Mesendoderm (in vitro differentiated cells): Measurements from ENCODE around the gene PRKAA2. TPM values are rescaled to one million over a fixed set of nuclear protein-coding genes. Genes with fewer than 3 reads are reported as not detected.
"Not testable (repeated sequence)": the region's sequence is repeated elsewhere in the genome, so short reads cannot be mapped to it uniquely, and the experiment has no call there.

Experiments
- DNase-seq: peaks from one replicate; pipeline ENCODE4 v3.0.0; 2013
- H2AK5ac ChIP-seq: 2 replicates; pipeline ENCODE4 v1.6.1; 2013; ENCODE audit warnings: low read length, inconsistent platforms
- H2BK120ac ChIP-seq: 2 replicates; pipeline ENCODE4 v1.6.1; 2013; ENCODE audit warnings: low read depth, mild to moderate bottlenecking, low read length, moderate library complexity, mixed read lengths
- H2BK15ac ChIP-seq: replicated peaks from 2 replicates; pipeline ENCODE4 v1.6.1; 2013; ENCODE audit warnings: low read depth, mild to moderate bottlenecking, moderate library complexity
- H2BK5ac ChIP-seq: 2 replicates; pipeline ENCODE4 v1.6.1; 2013; ENCODE audit warnings: low read length, inconsistent platforms
- H3K18ac ChIP-seq: 2 replicates; pipeline ENCODE4 v1.6.1; 2013; ENCODE audit warnings: mild to moderate bottlenecking, low read length, mixed read lengths
- H3K23ac ChIP-seq: one replicate; pipeline ENCODE4 v1.6.1; 2013; ENCODE audit warnings: low read length
- H3K27ac ChIP-seq: 2 replicates; pipeline ENCODE4 v1.5.1; 2013; ENCODE audit warnings: low read depth, mild to moderate bottlenecking, inconsistent platforms, low read length, moderate library complexity
- H3K27me3 ChIP-seq: 2 replicates; pipeline ENCODE4 v1.6.1; 2013; ENCODE audit warnings: low read length, control low read depth, mild to moderate bottlenecking, inconsistent platforms; ENCODE audit not compliant: insufficient read depth, poor library complexity
- H3K36me3 ChIP-seq: 2 replicates; pipeline ENCODE4 v1.6.1; 2013; ENCODE audit warnings: low read length, inconsistent platforms; ENCODE audit not compliant: control insufficient read depth, insufficient read depth
- H3K4ac ChIP-seq: one replicate; pipeline ENCODE4 v1.6.1; 2013; ENCODE audit warnings: low read depth, mild to moderate bottlenecking, low read length, moderate library complexity
- H3K4me1 ChIP-seq: 2 replicates; pipeline ENCODE4 v1.6.1; 2013; ENCODE audit warnings: low read depth, low read length, inconsistent platforms; ENCODE audit not compliant: control insufficient read depth
- H3K4me2 ChIP-seq: 2 replicates; pipeline ENCODE4 v1.6.1; 2013; ENCODE audit warnings: low read length
- H3K4me3 ChIP-seq: 2 replicates; pipeline ENCODE4 v1.5.1; 2013; ENCODE audit warnings: mild to moderate bottlenecking, low read length
- H3K56ac ChIP-seq: one replicate; pipeline ENCODE4 v1.6.1; 2013; ENCODE audit warnings: low read length
- H3K79me1 ChIP-seq: 2 replicates; pipeline ENCODE4 v1.6.1; 2013; ENCODE audit warnings: low read length, inconsistent platforms
- H3K79me2 ChIP-seq: 2 replicates; pipeline ENCODE4 v1.6.1; 2013; ENCODE audit warnings: mild to moderate bottlenecking, low read length; ENCODE audit not compliant: control insufficient read depth, insufficient read depth
- H3K9ac ChIP-seq: 2 replicates; pipeline ENCODE4 v1.6.1; 2013; ENCODE audit warnings: low read length, inconsistent platforms
- H4K5ac ChIP-seq: one replicate; pipeline ENCODE4 v1.6.1; 2013; ENCODE audit warnings: low read length
- H4K8ac ChIP-seq: one replicate; pipeline ENCODE4 v1.6.1; 2013; ENCODE audit warnings: low read depth, mild to moderate bottlenecking, control low read depth, low read length, moderate library complexity
- WGBS: extraction: QIAGEN DNeasy Blood & Tissue Kit; methylation state at CpG from one replicate; pipeline ENCODE4 v1.1.7; 2013; ENCODE audit warnings: low lambda C conversion rate, missing lambda C conversion rate; ENCODE audit not compliant: insufficient coverage; ENCODE audit errors: extremely low coverage; 5-methylcytosine and 5-hydroxymethylcytosine counted together
- polyA plus RNA-seq, 2 experiments: library from polyadenylated mRNA; stranded (reverse); fragments of 200-250 nt; gene quantifications; one replicate each; pipeline ENCODE4 v1.2.3, GENCODE V29; 2013

The PRKAA2 gene
- polyA plus RNA-seq (2013, experiment 1 of 2): 1.2 TPM
- 1.3 TPM for polyA plus RNA-seq (2013, experiment 2 of 2)

DNA sequence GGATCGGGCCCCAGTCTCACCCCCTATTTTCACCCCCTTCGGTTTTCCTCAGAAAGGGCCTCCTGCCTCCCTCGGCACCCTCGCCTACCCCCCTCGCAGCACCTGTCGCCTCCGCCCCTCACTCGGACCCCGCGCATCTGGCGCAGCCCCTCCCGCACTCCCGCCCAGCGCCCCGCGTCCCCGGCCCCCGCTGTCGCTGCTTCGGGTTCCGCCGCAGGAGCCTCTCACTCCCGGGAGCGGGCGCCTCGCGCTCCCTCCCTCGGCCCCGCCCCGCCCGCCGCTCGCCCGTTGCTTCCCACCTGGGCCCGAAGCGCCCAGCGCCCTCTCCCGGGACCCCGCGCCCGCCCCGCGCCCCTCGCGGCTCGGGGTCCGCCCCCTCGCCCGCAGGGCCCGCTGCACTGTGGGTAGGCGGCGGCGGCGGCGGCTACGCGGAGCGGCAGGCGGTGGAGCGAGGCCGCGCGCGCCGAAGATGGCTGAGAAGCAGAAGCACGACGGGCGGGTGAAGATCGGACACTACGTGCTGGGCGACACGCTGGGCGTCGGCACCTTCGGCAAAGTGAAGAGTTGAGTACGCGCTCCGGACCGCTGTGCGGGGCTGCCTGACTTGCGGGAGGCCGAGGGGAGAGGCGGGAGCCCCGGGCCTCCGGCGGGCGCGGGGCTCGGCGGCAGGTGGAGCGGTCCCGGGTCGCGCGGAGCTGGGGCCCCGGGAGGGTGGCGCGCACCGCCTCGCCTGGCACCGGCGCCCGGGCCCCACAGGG, at the start of gene PRKAA2:
Gene PRKAA2 (plus strand): TSS at position 396 of the 758 bp plus-strand sequence. CDS start 74 bp downstream, at position 470.
- peak within 1 kb of the TSS; percentile 89 for H3K56ac ChIP-seq
- peak within 1 kb of the TSS; percentile 77 for H3K9ac ChIP-seq
- peak within 1 kb of the TSS; percentile 67 for H3K4me3 ChIP-seq
- no peak within 1 kb of the TSS for H4K5ac ChIP-seq
- H2BK15ac ChIP-seq: no peak within 1 kb of the TSS
- H4K8ac ChIP-seq: peak within 1 kb of the TSS; percentile 56
- H2BK5ac ChIP-seq: no peak within 1 kb of the TSS
- no peaks in the 10 kb centered on the region for H3K36me3 ChIP-seq
- H3K18ac ChIP-seq: peak within 1 kb of the TSS; percentile 33
- no peaks in the 10 kb centered on the region for H3K4me1 ChIP-seq
- H2AK5ac ChIP-seq: no peak within 1 kb of the TSS
- no peak within 1 kb of the TSS for H2BK120ac ChIP-seq
- H3K79me2 ChIP-seq: no peaks in the 10 kb centered on the region
- peak; percentile 49 for DNase-seq
- peaks cover 2% of the 10 kb centered on the region for H3K27me3 ChIP-seq
- no peaks in the 10 kb centered on the region for H3K79me1 ChIP-seq
- WGBS: no CpG with 5 or more reads among the region's 103 CpGs
- no peak within 1 kb of the TSS for H3K23ac ChIP-seq
- no peak within 1 kb of the TSS for H3K4ac ChIP-seq
- no peak within 1 kb of the TSS for H3K27ac ChIP-seq
- H3K4me2 ChIP-seq: peak within 1 kb of the TSS; percentile 73

DNA sequence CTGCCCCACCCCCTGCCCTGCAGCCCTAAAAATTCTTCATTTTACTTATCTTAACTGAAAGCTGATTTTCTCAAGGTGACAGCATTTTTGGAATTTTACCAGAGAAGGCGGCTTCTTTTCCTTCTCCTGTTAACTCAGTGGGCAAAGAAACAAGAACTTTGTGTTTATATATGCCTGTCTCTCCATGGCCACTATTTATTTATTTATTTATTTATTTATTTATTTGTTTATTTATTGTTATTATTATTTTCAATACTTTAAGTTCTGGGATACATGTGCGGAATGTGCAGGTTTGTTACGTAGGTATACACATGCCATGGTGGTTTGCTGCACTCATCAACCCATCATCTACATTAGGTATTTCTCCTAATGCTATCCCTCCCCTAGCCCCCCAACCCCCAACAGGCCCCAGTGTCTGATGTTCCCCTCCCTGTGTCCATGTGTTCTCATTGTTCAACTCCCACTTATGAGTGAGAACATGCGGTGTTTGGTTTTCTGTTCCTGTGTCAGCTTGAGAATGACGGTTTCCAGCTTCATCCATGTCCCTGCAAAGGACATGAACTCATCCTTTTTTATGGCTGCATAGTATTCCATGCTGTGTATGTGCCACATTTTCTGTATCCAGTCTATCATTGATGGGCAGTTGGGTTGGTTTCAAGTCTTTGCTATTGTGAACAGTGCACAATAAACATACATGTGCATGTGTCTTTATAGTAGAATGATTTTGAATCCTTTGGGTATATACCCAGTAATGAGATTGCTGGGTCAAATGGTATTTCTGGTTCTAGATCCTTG, 49.5 kb upstream of the PRKAA2 start:
- not testable (repeated sequence) for DNase-seq, H3K27me3 ChIP-seq, H3K23ac ChIP-seq, H3K4me2 ChIP-seq, H2BK120ac ChIP-seq, H2AK5ac ChIP-seq, H3K79me2 ChIP-seq, H3K79me1 ChIP-seq, H3K56ac ChIP-seq, H4K8ac ChIP-seq, H3K27ac ChIP-seq, H2BK15ac ChIP-seq, H3K4ac ChIP-seq, H3K18ac ChIP-seq, H3K4me1 ChIP-seq, H3K9ac ChIP-seq, H2BK5ac ChIP-seq, H3K36me3 ChIP-seq, H3K4me3 ChIP-seq, H4K5ac ChIP-seq
- no CpG with 5 or more reads among the region's 5 CpGs for WGBS

DNA sequence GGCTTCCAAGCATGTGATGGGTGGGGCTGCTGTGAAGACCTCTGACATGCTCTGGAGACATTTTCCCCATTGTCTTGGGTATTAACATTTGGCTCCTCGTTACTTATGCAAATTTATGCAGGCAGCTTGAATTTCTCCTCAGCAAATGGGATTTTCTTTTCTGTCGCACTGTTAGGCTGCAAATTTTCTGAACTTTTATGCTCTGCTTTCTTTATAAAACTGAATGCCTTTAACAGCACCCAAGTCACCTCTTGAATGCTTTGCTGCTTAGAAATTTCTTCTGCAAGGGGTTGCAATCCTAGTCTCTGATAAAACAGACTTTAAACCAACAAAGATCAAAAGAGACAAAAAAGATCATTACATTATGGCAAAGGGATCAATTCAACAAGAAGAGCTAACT, 35.0 kb upstream of the PRKAA2 start:
- H3K9ac ChIP-seq, DNase-seq, H3K36me3 ChIP-seq, H3K4me2 ChIP-seq, H3K56ac ChIP-seq, H2BK120ac ChIP-seq, H3K4me3 ChIP-seq, H4K8ac ChIP-seq, H3K79me2 ChIP-seq, H3K23ac ChIP-seq, H2BK5ac ChIP-seq, H3K27ac ChIP-seq, H3K27me3 ChIP-seq, H4K5ac ChIP-seq, H3K18ac ChIP-seq, H2BK15ac ChIP-seq, H2AK5ac ChIP-seq, H3K4ac ChIP-seq, H3K4me1 ChIP-seq, H3K79me1 ChIP-seq: not testable (repeated sequence)
- no CpG with 5 or more reads among the region's 2 CpGs for WGBS

DNA sequence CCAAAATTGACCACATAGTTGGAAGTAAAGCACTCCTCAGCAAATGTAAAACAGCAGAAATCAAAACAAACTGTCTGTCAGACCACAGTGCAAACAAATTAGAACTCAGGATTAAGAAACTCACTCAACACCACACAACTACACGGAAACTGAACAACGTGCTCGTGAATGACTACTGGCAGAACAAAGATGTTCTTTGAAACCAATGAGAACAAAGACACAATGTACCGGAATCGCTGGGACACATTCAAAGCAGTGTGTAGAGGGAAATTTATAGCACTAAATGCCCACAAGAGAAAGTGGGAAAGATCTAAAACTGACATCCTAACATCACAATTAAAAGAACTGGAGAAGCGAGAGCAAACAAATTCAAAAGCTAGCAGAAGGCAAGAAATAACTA, 34.3 kb upstream of the PRKAA2 start:
- H3K79me2 ChIP-seq, H2AK5ac ChIP-seq, H3K4me2 ChIP-seq, H3K18ac ChIP-seq, DNase-seq, H3K4ac ChIP-seq, H3K27ac ChIP-seq, H3K56ac ChIP-seq, H4K8ac ChIP-seq, H4K5ac ChIP-seq, H2BK5ac ChIP-seq, H3K27me3 ChIP-seq, H3K9ac ChIP-seq, H3K4me3 ChIP-seq, H3K23ac ChIP-seq, H2BK15ac ChIP-seq, H3K79me1 ChIP-seq, H3K36me3 ChIP-seq, H2BK120ac ChIP-seq, H3K4me1 ChIP-seq: not testable (repeated sequence)
- WGBS: no CpG with 5 or more reads among the region's 6 CpGs

DNA sequence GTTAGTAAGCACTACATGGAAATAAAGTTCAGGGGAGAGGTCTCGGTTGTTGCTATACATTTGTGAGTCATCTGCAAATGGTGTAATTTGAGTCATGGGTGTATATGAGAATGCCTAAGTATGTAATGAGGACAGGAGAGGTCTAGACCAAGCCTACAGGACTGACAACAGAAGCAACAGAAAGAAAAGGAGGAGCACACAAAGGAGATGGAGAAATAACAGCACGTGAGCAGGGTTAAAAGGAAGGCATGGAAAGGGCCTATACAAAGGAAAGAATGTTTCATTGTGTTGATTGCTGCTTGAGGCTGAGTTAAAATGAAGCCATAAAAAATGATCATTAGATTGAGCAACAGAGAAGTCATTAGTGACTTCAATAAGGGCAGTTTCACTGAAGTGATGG, 28.0 kb upstream of the PRKAA2 start:
- no peak overlapping the region for H2BK15ac ChIP-seq
- H3K23ac ChIP-seq: no peak overlapping the region
- H3K27me3 ChIP-seq: no peaks in the 10 kb centered on the region
- no peak overlapping the region for H2AK5ac ChIP-seq
- H4K8ac ChIP-seq: no peak overlapping the region
- no peaks in the 10 kb centered on the region for H3K4me1 ChIP-seq
- no peak for DNase-seq
- H3K4ac ChIP-seq: peak overlapping the region; percentile 16
- H3K4me2 ChIP-seq: no peak overlapping the region
- H3K79me2 ChIP-seq: no peaks in the 10 kb centered on the region
- H4K5ac ChIP-seq: no peak overlapping the region
- no CpG with 5 or more reads among the region's 2 CpGs for WGBS
- no peak overlapping the region for H3K56ac ChIP-seq
- no peak overlapping the region for H3K27ac ChIP-seq
- H2BK5ac ChIP-seq: no peak overlapping the region
- H3K9ac ChIP-seq: no peak overlapping the region
- H3K36me3 ChIP-seq: no peaks in the 10 kb centered on the region
- no peaks in the 10 kb centered on the region for H3K79me1 ChIP-seq
- H3K4me3 ChIP-seq: no peak overlapping the region
- H2BK120ac ChIP-seq: no peak overlapping the region
- no peak overlapping the region for H3K18ac ChIP-seq
